ENCODE measurements around the gene CHM. TPM values are rescaled to one million over a fixed set of nuclear protein-coding genes. Genes with fewer than 3 reads are reported as not detected.

Gene CHM
- total and polyA plus RNA-seq, 2 of the 8 experiments (the other 6 are each of a cell fraction or from before 2014, with no cell fraction given) = 8.6 to 15.5 TPM

DNA sequence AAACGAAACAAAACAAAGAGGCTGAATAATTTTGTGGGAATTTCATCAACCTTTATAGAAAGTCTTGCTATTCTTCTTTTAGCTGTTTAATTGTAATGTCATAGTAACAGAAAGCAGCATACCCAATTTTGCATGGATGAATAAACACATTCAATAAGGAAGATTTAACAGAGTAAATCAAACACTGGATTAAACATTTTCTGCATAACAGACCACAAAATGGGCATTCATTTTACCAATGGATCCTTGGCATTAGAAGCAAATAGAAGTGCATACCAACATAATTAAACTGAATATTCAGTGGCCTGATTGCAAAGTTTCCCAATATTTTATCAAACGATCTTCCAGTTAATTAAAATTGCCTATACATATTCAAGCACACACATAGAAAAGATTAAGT, 4.4 kb upstream of the CHM start (continued):
- TF ChIP-seq, protein P1, sequence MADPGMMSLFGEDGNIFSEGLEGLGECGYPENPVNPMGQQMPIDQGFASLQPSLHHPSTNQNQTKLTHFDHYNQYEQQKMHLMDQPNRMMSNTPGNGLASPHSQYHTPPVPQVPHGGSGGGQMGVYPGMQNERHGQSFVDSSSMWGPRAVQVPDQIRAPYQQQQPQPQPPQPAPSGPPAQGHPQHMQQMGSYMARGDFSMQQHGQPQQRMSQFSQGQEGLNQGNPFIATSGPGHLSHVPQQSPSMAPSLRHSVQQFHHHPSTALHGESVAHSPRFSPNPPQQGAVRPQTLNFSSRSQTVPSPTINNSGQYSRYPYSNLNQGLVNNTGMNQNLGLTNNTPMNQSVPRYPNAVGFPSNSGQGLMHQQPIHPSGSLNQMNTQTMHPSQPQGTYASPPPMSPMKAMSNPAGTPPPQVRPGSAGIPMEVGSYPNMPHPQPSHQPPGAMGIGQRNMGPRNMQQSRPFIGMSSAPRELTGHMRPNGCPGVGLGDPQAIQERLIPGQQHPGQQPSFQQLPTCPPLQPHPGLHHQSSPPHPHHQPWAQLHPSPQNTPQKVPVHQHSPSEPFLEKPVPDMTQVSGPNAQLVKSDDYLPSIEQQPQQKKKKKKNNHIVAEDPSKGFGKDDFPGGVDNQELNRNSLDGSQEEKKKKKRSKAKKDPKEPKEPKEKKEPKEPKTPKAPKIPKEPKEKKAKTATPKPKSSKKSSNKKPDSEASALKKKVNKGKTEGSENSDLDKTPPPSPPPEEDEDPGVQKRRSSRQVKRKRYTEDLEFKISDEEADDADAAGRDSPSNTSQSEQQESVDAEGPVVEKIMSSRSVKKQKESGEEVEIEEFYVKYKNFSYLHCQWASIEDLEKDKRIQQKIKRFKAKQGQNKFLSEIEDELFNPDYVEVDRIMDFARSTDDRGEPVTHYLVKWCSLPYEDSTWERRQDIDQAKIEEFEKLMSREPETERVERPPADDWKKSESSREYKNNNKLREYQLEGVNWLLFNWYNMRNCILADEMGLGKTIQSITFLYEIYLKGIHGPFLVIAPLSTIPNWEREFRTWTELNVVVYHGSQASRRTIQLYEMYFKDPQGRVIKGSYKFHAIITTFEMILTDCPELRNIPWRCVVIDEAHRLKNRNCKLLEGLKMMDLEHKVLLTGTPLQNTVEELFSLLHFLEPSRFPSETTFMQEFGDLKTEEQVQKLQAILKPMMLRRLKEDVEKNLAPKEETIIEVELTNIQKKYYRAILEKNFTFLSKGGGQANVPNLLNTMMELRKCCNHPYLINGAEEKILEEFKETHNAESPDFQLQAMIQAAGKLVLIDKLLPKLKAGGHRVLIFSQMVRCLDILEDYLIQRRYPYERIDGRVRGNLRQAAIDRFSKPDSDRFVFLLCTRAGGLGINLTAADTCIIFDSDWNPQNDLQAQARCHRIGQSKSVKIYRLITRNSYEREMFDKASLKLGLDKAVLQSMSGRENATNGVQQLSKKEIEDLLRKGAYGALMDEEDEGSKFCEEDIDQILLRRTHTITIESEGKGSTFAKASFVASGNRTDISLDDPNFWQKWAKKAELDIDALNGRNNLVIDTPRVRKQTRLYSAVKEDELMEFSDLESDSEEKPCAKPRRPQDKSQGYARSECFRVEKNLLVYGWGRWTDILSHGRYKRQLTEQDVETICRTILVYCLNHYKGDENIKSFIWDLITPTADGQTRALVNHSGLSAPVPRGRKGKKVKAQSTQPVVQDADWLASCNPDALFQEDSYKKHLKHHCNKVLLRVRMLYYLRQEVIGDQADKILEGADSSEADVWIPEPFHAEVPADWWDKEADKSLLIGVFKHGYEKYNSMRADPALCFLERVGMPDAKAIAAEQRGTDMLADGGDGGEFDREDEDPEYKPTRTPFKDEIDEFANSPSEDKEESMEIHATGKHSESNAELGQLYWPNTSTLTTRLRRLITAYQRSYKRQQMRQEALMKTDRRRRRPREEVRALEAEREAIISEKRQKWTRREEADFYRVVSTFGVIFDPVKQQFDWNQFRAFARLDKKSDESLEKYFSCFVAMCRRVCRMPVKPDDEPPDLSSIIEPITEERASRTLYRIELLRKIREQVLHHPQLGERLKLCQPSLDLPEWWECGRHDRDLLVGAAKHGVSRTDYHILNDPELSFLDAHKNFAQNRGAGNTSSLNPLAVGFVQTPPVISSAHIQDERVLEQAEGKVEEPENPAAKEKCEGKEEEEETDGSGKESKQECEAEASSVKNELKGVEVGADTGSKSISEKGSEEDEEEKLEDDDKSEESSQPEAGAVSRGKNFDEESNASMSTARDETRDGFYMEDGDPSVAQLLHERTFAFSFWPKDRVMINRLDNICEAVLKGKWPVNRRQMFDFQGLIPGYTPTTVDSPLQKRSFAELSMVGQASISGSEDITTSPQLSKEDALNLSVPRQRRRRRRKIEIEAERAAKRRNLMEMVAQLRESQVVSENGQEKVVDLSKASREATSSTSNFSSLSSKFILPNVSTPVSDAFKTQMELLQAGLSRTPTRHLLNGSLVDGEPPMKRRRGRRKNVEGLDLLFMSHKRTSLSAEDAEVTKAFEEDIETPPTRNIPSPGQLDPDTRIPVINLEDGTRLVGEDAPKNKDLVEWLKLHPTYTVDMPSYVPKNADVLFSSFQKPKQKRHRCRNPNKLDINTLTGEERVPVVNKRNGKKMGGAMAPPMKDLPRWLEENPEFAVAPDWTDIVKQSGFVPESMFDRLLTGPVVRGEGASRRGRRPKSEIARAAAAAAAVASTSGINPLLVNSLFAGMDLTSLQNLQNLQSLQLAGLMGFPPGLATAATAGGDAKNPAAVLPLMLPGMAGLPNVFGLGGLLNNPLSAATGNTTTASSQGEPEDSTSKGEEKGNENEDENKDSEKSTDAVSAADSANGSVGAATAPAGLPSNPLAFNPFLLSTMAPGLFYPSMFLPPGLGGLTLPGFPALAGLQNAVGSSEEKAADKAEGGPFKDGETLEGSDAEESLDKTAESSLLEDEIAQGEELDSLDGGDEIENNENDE (IDR thresholded peaks at IDR 0.05; ENCODE audit: insufficient replicate concordance, low read length) = no peak
- TF ChIP-seq HDAC2 (IDR thresholded peaks at IDR 0.05; ENCODE audit: borderline replicate concordance in 1 of 2, low read depth in 2 of 2, low read length in 2 of 2) = no peak
- no peak for TF ChIP-seq TBP (IDR thresholded peaks at IDR 0.05; ENCODE audit: low read depth, low read length)
- no peak for TF ChIP-seq CBX8 (IDR thresholded peaks at IDR 0.05; ENCODE audit: borderline replicate concordance, low read depth, low read length)
- TF ChIP-seq JUN (IDR thresholded peaks at IDR 0.05; ENCODE audit: low read depth, low read length) = no peak
- TF ChIP-seq PHF8 (conservative IDR thresholded peaks at IDR 0.05; ENCODE audit: low read depth, low read length) = no peak
- no peak for TF ChIP-seq CBX5 (IDR thresholded peaks at IDR 0.05; ENCODE audit: low read depth, low read length)
- no peak for TF ChIP-seq BACH1 (IDR thresholded peaks at IDR 0.05; ENCODE audit: low read length)
- no peak for TF ChIP-seq RAD21 (IDR thresholded peaks at IDR 0.05 in 1 of 2, conservative IDR thresholded peaks at IDR 0.05 in 1 of 2; ENCODE audit: low read depth in 2 of 2, low read length in 2 of 2)
- TF ChIP-seq EP300 (IDR thresholded peaks at IDR 0.05; ENCODE audit: borderline replicate concordance in 1 of 2, low read depth in 2 of 2, low read length in 2 of 2) = no peak
